NCI-H510A (cell line): ENCODE data around the gene CPNE5.

ENCODE experiments used
- DNase-seq: peaks from one replicate; lab custom pipeline; 2025; lab: John Stamatoyannopoulos, UW

The CPNE5 gene

DNA sequence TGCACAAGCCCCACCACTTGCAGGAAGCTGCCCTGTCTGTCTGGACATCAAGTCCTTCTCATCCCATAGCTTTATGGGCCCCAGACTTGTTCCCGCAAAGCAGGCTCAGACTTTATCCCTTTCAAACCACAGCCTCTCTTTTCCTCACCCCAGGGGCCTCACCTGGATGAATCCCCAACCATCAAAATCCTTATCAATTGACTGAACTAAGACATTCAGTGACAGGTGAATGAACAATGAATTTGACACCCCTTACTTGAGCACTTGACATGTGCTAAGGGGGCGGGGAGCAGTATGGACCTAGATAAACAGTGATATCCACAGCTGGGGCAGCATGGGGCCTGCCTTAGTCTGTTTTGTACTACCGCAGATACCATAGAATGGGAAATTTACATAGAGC is 136.6 kb downstream of the CPNE5 start:
- no peak for DNase-seq

DNA sequence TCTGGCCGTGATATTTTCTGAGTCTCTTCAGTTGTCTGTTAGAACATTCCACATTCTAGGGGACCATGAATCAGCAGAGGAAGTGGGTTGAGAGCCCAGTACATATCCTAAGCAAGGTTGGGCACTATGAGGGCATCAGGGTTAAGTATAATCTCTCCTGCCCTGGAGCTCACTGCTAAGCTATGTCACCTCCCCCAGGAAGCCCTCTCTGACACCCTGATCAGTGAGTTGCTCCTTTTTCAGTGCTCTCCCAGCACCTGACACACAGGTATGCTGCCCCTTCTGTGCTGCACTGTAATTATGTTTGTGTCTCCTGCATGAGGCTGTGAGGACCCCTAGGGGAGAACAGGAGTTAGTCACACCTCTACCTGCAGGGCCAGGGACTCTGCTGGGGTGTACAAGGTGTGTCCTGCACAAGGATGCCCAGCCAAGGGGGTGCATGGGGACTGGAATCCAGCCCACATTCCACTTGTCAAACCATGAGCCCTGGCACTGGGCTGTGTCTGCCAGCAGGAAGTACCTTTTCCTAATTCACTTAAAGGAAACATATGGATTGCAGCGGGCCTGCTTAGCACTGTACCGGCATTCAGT is 137.7 kb downstream of the CPNE5 start:
- DNase-seq: no peak

DNA sequence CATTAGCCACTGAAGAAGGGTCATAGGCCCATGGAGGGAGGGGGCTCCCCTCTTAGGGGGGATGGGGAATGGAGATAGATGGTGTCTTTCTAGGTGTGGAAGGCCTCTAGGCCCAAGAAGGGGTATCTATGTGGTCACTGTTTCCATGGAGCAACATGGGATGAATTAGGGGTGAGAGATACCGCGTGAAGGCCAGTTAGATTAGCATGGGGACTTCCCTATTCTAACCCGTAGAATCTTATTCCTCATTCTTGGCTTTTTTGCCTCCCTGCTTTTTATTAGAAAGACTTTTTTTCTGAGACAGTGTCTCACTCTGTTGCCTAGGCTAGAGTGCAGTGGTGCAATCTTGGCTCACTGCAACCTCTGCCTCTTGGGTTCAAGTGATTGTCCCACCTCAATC is 138.4 kb downstream of the CPNE5 start:
- DNase-seq: no peak

DNA sequence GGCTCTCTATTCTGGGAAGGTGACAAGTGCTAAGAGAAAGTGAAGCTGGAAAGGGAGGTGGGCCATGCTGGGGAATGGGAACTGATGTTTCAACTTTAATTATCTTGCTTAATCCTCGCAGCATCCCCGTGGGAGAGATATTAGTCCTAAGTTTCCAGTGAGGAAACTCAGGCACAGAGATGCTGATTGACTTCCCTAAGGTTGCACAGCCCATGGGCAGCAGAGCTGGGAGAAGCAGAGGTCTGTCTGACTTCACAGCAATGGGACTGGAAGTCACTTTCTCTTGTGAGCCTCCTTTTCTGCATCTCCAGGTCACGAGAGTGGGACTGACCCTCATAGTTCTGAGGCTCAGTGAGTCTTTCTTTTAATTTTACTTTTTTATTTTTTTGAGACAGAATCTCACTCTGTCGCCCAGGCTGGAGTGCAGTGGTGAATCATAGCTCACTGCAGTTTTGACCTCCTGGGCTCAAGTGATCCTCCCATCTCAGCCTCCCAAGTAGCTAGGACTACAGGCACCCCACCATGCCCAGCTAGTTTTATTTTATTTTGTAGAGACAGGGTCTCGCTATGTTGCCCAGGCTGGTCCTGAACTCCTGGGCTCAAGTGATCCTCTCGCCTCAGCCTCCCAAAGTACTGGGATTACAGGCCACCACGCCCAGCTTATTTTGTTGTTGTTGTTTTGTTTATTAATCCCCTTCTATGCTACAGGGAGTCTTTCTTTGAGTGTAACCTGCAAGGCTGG is 139.0 kb downstream of the CPNE5 start:
- no peak for DNase-seq

DNA sequence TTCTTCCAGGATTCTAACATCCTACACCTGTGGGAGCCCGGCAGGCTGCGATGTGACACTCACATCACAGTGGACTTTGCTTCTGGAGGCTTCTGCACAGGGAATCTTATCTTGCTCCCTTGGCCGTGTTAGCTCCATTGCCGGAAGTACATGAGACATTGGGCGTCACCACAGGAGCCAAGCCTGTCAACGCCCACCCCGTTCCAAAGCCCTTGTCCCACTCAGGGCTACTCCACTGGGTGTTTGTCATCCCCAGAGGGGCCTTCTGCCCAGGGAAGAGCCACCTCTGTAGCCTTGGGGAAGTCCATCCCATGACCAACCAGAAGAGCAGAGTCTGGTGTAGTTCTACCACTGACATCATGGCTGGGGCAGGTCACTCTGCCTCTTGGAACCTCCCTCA is 139.9 kb downstream of the CPNE5 start:
- no peak for DNase-seq

DNA sequence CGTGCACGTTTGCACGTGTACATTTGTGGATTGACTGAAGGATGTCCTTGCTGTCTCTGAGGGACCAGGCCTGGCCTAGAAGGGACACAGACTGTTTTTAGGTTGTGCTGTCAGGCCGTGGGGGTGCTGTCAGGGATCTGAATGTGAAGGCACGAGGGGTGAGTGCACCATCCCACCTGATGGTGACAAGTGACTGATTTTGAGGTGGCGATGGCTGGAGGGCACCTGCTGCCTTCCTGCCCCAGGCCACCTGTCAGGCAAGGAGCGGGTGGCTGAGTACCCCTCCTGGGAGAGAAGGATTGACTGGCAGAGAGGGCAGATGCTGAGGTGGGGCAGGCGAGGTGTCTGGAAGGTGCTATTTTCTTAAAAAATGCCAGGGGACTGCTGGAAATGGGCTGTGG is 140.4 kb downstream of the CPNE5 start:
- DNase-seq: no peak

DNA sequence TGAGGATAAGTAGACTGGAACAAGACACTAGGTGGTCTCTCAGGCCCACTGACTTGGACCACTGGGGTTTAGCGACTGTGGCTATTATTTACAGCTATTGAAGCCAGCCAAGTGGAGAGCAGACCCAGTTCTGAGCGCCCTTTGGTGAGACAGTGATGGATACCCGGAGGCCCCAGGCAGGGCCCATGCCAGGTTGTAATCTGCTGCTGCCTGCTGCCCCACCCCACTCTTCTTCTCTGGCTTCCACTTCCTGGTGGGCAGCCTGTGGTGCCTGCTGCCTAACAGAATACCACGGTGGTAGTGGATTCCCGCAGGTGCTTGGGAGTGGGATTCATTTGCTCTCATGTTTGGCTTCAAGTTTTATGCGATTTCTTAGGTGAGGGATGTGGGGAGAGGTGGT is 141.0 kb downstream of the CPNE5 start:
- DNase-seq: no peak

DNA sequence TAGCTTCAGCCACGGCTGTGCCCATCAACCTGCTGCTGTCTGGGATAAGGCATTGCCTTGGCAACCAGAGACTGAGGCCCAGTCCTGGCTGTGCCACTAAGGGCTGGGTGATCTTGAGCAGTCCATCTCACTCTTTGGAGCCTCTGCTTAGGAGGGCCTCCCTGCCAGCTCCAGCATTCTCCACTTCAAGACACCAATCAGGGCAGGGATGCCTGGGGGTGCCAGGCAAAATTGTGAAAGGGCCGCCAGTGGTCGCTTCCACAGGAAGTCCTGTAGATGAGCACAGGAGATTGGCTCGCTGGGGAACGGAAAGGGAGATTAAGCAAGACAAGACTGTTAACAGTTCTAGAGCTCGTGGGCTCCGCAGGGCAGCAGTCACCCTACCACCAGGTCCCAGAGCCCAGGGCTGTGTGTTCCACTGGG is 141.8 kb downstream of the CPNE5 start, which contains the start of gene RAB44:
Gene RAB44, plus strand, starts transcription at position 346 of the 423 bp plus-strand sequence. CDS start 6,410 bp downstream, outside the sequence.
- DNase-seq: no peak

DNA sequence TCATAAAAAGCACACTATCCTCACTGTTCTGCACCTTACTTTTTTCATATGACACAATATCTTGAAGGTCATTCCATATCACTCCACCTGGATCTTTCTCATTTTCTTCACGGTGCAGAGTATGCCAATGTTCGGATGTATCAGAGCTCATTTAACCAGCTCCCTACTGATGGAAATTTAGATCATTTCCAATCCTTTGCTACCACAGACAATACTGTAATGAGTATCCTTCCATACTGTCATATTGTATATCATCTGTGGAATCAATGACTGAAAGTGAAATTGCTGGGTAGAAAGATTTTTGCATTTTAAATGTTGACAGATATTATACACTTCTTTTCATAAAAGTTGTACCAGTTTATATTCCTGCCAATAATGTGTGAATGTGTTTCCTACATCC is 143.8 kb downstream of the CPNE5 start:
- DNase-seq: no peak

DNA sequence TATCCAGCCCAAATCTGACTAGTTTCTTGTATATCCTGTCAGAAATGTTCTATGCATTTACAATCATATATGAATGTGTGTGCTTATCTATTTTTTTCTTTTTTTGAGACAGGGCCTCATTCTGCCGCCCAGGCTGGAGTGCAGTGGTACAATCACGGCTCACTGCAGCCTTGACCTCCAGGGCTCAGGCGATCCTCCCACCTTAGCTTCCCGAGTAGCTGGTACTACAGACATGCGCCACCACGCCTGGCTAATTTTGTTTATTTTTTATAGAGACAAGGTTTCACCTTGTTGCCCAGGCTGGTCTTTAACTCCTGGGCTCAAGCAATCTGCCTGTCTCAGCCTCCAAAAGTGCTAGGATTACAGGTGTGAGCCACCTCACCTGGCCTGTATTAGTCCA is 144.6 kb downstream of the CPNE5 start:
- DNase-seq: no peak

DNA sequence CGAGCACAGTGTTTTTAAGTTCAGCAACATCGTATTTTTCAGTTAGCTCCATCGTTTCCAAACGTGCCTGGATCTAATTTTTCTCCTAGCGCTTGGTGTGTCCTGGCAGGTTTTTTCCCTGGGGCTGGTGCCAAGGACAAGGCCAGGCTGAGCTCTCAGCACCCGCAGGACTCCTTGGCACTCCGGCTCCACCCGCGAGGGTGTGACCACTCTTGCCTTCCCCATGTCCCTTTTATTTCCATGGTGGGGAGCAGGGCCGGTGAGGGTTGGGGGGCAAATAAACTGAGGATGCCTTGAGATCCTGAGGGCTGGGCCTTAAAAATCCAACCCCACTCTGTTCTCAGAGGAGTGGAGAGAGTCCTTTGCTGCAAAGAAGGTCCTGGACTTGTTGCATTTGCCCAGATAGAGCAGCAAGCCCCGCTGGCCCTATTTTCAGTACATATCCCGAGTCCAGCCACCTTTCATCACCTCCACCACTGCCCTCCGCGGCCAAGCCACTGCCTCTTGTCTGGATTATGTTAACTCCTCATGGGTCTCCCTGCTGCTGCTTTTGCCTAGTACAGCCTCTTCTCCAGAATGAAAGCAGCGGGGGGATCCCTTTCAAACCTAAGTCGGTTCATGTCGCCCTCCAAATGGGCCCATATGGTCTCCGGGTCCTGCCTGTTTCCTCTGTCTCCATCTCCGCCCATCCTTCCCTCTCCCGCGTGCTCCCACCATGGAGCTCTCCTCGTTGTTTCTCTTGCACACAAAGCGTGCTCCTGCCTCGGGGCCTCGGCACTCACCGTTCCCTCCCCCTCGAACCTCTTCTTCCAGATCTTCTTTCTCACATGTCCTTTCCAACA is 146.2 kb downstream of the CPNE5 start:
- DNase-seq: no peak

DNA sequence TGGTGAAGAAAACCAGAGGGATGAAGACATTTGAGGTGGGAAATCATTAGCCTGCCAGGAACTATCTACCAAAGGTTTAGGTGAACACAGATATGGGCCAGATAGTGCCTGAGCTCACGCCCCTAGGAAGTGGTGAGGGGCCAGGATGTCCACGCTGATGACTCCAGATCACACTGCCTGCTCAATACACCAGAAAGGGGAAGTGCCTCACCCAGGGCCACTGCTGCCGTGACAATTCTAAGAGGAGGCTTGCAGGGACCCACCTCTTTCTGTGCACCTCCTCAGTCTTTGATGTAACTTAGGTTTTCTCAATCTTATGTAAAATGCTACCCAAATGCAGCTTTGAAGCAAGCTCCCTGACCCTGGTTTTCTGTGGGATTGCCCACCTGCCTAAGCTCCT is 147.0 kb downstream of the CPNE5 start:
- no peak for DNase-seq

DNA sequence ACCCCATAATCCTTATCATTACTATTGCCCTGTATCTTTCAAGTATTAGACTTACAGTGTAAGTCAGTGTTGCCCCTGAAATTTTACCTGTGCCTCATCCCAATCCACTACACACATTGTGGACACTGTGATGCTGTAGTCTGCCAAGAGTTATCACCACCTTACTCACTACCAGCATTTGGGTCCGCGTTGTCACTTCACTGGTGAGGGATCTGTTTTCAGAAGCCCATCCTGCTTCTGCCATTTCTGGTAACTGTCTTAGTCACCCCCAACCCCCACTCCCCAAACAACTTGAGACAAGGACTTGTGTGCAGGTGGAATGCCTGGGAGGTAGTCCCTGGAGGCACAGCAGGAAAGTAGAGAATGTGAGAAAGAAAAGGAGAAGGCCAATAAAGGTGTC is 147.6 kb downstream of the CPNE5 start:
- no peak for DNase-seq

DNA sequence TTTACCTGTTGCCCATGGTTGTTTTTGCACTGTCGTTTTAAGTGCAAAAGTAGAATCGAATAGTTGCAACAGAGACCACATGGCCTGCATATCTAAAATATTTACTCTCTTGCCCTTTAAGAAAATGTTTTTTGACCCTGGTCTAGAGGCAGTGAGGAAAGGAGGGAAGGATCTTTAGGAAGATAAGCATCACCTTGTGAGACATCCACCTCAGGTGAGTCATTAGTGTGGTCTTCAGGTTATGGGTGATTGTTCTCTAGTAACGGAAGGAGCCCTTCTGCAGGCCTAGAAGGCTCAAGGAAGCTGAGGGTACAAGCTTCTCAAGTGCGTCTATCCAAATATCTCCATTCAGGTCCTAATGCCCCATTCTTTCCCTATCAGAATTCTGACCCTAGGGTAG is 148.2 kb downstream of the CPNE5 start:
- no peak for DNase-seq
